ENCODE results near the gene CPSF4L.

DNA sequence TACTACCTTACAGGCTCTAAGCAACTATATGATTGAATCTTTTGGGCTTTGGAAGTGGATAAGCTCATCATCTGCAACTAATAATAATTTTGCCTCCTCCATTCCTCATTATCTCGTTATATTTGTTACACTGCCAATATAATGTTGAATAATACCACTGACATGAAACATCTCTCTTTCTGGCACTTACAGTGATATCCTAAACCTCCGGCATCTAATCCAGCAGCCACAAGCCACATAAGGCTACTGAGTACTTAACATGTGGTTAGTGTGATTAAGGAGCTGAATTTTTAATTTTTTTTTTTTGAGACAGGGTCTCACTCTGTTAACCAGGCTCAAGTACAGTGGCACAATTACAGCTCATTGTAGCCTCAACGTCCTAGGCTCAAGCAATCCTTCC is 40.5 kb upstream of the CPSF4L start:
- TF ChIP-seq, protein P1, sequence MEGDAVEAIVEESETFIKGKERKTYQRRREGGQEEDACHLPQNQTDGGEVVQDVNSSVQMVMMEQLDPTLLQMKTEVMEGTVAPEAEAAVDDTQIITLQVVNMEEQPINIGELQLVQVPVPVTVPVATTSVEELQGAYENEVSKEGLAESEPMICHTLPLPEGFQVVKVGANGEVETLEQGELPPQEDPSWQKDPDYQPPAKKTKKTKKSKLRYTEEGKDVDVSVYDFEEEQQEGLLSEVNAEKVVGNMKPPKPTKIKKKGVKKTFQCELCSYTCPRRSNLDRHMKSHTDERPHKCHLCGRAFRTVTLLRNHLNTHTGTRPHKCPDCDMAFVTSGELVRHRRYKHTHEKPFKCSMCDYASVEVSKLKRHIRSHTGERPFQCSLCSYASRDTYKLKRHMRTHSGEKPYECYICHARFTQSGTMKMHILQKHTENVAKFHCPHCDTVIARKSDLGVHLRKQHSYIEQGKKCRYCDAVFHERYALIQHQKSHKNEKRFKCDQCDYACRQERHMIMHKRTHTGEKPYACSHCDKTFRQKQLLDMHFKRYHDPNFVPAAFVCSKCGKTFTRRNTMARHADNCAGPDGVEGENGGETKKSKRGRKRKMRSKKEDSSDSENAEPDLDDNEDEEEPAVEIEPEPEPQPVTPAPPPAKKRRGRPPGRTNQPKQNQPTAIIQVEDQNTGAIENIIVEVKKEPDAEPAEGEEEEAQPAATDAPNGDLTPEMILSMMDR (IDR thresholded peaks at IDR 0.05), result no peak
- no peak for TF ChIP-seq POLR2A (IDR thresholded peaks at IDR 0.05)
